GM21786 (cell line): ENCODE data around the gene C16orf87.

ENCODE experiments used
- ATAC-seq: cut with Tn5 transposase; IDR thresholded peaks from one replicate; pipeline ENCODE4 v1.9.1; 2021; ENCODE audit not compliant: unreplicated experiment

The C16orf87 gene

DNA sequence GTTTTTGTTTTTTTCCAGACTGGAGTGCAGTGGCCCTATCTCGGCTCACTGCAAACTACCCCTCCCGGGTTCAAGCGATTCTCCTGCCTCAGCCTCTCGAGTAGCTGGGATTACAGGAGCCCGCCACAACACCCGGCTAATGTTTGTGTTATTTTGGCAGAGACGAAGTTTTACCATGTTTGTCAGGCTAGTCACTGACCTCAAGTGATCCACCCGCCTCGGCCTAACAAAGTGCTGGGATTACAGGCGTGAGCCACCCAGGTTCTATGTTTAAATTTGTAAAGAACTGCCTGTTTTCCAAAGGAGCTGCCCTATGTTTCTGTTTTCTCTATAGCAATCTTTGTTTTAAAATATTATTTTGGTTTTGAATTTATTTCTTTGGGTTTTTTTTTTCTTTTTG lies 13.8 kb upstream of the C16orf87 start:
- no peak for ATAC-seq

- ATAC-seq = no peak
These were observed 13.1 kb upstream of the C16orf87 start for GRCh38 chr16:46843898-46844642.

GRCh38 chr16:46842192-46842895 lies 11.4 kb upstream of the C16orf87 start:
- no peak for ATAC-seq

DNA sequence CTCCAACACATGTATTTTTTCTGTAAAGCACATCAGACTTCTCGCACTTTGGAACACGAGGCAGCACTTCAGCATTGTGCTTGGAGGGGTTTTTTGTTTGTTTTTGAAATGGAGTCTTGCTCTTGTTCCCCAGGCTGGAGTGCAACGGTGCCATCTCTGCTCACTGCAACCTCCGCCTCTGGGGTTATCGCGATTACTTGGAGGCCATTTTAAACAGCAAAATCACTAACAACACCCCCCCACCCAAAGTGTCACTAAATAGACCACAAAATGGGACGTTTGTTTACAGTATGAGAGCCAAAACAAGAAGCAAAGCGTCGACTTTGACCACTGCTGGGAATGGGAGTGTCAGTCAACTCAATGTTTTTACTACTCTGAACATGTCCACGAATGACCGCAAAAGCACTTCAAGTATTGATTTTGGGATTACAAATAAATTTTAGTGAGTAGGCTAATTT lies 9.0 kb upstream of the C16orf87 start:
- ATAC-seq = no peak

DNA sequence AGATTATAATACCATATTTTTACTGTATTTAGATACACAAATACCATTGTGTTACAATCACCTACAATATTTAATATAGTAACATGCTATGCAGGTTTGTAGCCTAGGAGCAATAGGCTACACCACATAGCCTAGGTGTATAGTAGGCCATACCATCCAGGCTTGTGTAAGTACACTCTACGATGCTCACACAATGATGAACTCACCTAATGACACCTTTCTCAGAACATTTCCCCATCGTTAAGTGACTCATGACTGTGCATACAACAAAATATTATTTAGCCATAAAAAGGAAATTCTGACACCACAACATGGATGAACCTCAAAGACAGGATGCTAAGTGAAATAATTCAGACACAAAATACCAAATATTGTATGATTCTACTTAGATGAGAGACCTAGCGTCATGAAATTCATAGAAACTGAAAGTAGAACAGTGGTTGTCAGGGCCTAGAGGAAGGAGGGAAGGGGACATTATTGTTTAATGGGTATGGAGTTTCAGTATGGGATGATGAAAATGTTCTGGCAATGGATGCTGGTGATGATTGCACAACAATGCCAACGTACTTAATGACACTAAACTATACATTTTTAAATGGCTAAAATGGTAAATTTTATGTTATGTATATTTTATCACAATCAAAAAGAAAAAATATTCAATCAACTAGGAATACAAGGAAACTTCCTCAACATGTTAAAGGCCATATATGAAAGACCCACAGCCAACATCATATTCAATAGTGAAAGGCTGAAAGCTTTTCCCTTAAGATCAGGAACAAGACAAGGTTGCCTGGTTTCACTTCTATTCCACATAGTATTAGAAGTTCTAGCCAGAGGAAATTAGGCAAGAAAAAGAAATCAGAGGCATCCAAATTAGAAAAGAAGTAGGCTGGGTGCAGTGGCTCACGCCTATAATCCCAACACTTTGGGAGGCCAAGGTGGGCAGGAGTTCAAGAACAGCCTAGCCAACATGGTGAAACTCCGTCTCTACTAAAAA lies 5.9 kb upstream of the C16orf87 start:
- no peak for ATAC-seq

GRCh38 chr16:46833460-46833800 lies 2.5 kb upstream of the C16orf87 start:
- ATAC-seq = no peak

DNA sequence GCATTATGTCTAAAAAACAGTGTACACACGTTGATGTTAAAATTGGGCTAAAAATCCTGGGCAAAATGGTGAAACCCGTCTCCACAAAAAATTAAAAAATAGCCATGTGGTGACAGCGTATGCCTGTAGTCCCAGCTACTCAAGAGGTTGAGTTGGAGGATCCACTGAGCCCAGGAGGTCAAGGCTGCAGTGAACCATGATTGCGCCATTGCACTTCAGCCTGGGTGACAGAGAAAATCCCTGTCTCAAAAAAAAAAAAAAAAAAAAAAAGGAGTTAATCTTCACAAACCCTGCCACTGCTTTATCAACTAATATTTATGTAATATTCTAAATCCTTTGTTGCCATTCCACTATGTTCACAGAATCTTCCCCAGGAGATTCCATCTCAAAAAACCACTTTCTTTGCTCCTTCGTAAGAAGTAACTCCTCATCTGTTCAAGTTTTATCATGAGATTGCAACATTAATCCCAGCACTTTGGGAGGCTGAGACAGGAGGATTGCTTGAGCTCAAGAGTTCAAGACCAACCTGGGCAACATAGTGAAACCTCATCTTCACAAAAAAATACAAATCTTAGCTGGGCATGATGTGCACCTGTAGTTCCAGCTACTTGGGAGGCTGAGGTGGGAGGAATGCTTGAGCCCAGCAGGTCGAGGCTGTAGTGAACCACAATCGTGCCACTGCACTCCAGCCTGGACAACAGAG lies 1.9 kb upstream of the C16orf87 start:
- ATAC-seq = no peak

DNA sequence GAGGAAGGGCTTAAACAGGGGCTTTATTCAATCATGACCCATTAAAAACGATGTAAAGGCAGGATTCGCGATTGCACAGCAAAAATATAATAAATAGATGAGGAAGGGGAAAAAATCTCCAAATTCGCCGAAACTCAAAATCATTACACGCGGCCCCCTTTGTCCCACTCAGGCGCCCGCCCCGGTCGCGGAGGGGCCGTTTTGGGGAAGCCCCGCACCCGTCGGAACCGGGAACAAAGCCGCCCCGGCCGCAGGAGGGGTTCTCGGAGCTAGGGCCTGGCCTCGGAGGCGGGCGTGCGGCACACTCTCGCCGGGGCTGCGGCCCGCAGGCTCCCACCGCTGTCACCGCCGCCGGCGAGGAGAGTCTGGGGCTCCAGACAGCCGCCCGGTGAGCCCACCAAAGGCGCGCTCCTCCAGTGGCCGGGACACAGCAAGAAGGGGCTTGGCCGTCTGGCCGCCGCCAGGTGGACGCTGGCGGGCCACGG lies 521 bp downstream of the C16orf87 start:
- peak; percentile 12 for ATAC-seq

GRCh38 chr16:46828943-46829342 lies 2.0 kb downstream of the C16orf87 start:
- ATAC-seq = no peak

- ATAC-seq = no peak
These were observed 2.7 kb downstream of the C16orf87 start for GRCh38 chr16:46828292-46828691.

DNA sequence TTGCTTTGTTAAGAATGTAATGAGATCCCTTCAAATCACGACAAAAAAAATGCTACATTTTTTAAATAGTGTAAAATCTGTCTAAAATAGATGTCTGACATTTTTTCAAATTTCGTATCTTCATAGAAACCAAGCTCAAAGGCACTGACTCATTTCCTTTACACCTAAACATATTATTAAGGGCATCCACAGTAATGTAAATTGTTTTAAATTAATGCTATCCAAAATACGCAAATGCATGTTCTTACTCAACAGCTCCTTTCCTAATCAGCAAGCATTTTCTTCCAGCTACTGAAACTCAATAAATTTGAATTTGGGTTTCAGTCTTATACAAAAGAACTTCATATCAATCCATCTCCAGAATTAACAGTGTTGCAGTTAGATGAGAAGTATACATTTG lies 4.3 kb downstream of the C16orf87 start:
- ATAC-seq = no peak

- ATAC-seq = peak; percentile 88
These were observed 8.7 kb downstream of the C16orf87 start for GRCh38 chr16:46822270-46822669.

DNA sequence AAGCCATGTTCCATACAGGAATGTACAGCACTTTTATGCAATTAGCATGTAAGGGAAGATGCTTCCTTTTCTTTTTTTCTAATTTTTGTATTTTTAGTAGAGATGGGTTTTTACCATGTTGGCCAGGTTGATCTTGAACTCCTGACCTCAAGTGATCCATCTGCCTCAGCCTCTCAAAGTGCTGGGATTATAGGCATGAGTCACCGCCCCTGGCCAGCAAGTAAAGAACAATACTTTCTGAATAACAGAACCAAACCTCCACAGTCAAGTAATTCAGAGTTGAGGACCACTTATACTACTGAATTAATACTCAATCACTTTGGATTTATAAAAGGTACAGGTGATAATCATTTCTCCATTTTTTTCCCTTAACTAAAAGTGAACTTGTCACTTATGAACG lies 13.0 kb downstream of the C16orf87 start:
- no peak for ATAC-seq

GRCh38 chr16:46814790-46815189 lies 16.2 kb downstream of the C16orf87 start:
- ATAC-seq = no peak

DNA sequence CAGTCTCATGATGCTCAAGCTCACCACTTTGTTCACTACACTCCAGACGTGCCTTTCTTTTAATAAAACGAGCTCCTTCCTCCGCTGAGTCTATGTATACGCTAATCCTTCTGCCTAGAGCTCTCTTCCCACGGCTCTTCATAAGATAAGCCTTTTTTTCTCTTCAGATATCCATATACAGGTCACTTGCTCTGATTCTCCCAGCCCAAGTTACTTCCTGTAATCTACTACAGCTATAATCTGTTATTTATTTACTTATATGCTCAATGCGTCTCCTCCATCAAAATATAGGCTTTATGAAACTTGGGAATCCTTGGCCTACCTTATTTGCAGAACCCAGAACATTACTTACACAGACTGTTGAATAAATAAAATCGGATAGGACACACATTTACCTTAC lies 17.4 kb downstream of the C16orf87 start:
- no peak for ATAC-seq

GRCh38 chr16:46812781-46813540 lies 18.0 kb downstream of the C16orf87 start:
- ATAC-seq = no peak

DNA sequence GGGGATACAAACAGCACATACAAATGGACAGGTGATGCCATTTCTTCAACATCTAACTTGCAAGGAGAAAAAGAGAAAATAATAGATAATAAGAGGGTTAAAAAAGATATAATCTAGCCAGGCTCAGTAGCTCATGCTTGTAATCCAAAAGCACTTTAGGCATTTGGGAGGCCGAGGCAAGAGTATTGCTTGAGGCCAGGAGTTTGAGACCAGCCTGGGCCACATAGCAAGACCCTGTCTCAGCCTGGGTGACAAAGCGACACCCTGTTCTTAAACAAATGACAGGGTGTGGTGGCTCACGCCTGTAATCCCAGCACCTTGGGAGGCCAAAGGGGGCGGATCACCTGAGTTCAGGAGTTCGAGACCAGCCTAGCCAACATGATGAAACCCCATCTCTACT lies 19.3 kb downstream of the C16orf87 start:
- no peak for ATAC-seq

- ATAC-seq = peak; percentile 84
These were observed 22.0 kb downstream of the C16orf87 start for GRCh38 chr16:46808997-46809396.

- ATAC-seq = no peak
These were observed 23.6 kb downstream of the C16orf87 start for GRCh38 chr16:46807336-46807735.

DNA sequence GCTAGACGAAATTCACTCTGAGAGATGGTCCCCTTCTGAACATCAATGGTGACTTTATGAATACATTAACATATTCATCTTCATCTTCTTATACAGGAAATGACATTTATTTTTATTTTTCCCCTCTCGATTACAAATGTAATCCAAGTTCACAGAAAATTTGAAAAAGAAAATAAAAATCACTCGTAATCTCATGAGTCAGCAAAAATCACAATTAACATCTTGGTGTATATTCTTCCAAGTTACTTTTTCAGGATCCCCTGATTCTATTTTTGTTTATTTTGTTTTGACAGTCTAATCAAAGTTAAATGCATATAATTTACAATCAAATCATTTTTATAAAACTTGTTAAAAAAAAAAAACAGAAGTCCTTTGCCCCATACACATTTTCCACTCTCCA lies 27.6 kb downstream of the C16orf87 start:
- ATAC-seq = no peak
